T47D (cell line): ENCODE results near the gene BBC3.

ENCODE experiments used
- DNase-seq, 2 experiments: peaks; one replicate each; pipeline versions ENCODE4 v3.0.0 to v3.0.0-alpha.2; 2011 to 2012; ENCODE audit warnings: low read depth in 1 of 2, low spot score in 1 of 2
- JUND ChIP-seq: IDR thresholded peaks from 2 replicates; pipeline ENCODE4 v1.6.1; 2012; ENCODE audit warnings: low read depth
- in situ Hi-C: cut with HindIII; loops from 2 replicates; pipeline ENCODE4 v1.10.0; 2016; ENCODE audit warnings: low sequenced_read_pairs, low pct_unique_long_range_greater_than_20kb

Gene BBC3

GRCh38 chr19:47188507-47189033 lies 42.4 kb downstream of the BBC3 start:
- no peak for TF ChIP-seq JUND
- in situ Hi-C loops = no loop called here
- DNase-seq = no peak

DNA sequence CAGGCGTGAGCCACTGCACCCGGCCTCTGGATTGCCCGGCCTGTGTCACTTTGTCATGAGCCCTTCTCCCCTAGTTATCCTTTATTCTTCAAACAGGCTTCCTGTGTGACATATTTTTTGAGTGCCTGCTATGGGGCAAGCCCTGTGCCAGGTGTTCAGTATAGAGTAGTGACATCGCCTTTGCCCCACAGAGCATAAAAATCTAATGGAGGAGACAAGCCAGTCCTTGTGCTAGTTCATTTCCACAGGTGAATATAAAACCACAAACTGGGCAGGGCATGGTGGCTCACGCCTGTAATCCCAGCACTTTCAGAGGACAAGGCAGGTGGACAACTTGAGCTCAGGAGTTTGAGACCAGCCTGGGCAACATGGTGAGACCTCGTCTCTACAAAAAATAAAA lies 43.2 kb downstream of the BBC3 start:
- in situ Hi-C loops = no loop called here
- no peak for DNase-seq
- no peak for TF ChIP-seq JUND

DNA sequence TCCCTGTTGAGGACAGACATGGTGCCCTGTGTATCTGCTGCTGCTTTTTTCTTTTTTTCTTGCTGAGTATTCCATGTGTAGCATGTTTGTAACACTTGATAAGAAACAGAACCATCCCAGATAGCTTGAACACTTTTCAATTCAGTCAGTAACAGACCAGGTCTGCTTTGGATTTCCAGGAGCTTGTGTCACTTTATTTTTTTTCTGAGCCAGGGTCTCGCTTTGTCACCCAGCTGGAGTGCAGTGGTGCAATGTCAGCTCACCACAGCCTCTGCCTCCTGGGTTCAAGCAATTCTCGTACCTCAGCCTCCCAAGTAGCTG lies 43.7 kb downstream of the BBC3 start:
- no peak for DNase-seq
- in situ Hi-C loops = no loop called here
- no peak for TF ChIP-seq JUND

DNA sequence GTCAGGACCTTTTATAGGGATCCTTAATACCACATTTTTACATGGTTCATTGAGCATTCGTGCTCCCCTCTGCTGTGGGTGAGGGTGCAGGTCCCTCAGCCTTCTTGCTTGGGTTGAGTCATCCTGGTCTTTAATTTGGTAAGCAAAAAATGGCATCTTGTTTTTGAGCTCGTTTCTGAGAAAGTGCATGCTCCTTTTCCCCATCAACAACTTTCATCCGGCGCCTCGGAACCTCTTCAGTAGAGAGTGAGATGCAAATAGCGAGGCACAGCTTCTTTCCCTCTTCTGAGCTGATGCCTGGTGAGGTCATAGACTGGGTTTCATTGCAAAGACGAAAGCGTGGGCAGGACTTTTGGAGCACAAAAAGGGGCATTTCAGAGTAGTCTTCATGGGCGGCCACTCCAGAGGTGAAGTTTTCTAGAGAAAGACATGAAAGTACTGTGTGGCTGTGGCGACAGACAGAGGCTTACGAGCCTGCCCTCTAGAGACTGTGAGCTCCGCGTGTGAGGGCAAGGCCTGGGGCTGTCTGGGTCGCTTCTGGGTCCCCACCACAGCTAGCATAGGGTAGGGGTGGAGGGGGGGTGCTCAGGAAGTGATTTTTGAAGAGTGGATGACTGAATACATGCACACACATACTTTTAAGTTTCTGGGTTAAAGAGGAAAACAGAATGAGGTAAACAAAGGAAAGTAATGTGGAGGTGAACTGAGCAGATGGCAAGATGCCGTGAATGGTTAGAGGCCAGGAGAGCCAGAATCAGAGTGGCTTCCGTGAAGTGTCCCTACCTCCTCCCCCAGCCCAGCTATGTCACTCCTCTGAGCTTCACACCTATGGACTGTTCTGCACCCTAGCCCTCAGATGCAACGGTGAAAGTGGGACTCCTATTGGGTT lies 44.3 kb downstream of the BBC3 start:
- no peak for TF ChIP-seq JUND
- in situ Hi-C loops = no loop called here
- DNase-seq = no peak

DNA sequence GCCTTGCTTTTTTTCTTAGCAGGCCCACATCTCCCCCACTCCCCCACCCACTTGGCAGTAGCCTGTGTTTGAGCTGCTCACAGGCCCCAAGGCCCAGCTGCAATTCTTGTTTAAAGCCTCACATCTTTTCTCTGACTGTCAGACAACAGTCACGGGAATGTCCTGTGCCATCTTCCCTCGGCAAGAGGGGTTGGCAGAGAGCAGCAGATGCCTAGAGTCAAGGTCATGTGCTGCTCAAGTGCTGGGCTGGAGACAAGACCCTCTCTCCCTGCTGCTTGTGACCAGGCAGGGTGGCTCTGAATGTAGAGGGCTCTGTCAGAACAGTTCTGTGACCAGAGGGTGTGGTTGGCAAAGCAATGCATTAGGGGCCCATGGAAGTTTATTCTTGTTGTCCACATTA lies 47.4 kb downstream of the BBC3 start:
- no peak for TF ChIP-seq JUND

DNA sequence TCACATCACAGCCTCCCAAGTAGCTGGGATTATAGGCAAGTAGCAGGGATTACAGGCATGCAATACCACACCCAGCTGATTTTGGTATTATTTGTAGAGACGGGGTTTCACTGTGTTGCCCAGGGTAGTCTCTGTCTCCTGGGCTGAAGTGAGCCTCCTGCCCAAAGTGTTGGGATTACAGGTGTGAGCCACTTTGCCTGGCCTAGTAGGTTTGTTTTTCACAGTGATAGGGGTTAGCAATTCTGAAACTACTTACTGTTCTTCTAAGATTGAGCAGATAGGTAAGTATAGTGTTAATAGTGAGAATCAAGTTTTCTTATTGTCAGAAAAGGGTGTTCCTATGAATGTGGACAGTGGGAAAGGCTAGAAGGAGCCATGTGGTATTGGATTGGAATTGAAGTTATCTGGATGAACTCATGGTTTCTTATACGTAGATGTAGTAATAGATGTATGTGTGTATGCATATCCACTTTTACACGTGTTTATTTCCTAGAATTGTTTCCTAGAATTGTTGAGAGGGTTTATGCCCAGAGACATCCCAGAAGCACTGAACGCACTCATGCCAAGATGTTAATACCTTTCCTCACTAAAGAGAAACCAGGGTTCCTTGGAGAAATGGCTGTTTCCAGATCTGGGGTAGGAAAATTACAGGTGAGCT lies 51.2 kb downstream of the BBC3 start:
- in situ Hi-C loops = no loop called here
- no peak for DNase-seq
- no peak for TF ChIP-seq JUND

More for the DNA sequence above, 47.4 kb downstream of the BBC3 start:
- in situ Hi-C loops = no loop called here
- DNase-seq = no peak

GRCh38 chr19:47176627-47177090 lies 54.3 kb downstream of the BBC3 start:
- no peak for DNase-seq
- in situ Hi-C loops = no loop called here
- no peak for TF ChIP-seq JUND

GRCh38 chr19:47176071-47176626 lies 54.9 kb downstream of the BBC3 start:
- DNase-seq = no peak
- TF ChIP-seq JUND = no peak
- in situ Hi-C loops = no loop called here

- DNase-seq = no peak
- in situ Hi-C loops = no loop called here
- TF ChIP-seq JUND = no peak
Measured at GRCh38 chr19:47172666-47173455, 58.1 kb downstream of the BBC3 start.
